GM23338 (cell line): ENCODE measurements around the gene FOXP1. TPM values are rescaled to one million over a fixed set of nuclear protein-coding genes. Genes with fewer than 3 reads are reported as not detected.

ENCODE experiments used
- ATAC-seq: fragments of 200-7000 bp; cut with Tn5 transposase; 3 replicates; pipeline ENCODE4 v1.9.1; 2020
- DNase-seq: peaks from one replicate; pipeline ENCODE4 v3.0.0-alpha.2; 2015; ENCODE audit warnings: low spot score
- H2AFZ ChIP-seq: fragments of 200-600 bp; sonication (generic); 2 replicates; pipeline ENCODE4 v1.8.0; 2016; ENCODE audit warnings: antibody characterized with exemption, mild to moderate bottlenecking, moderate library complexity
- H3F3A ChIP-seq: fragments of 200-600 bp; sonication (generic); replicated peaks from 2 replicates; pipeline ENCODE4 v1.8.0; 2017; ENCODE audit warnings: antibody characterized with exemption, mixed run types, low read depth
- H3K27ac ChIP-seq: fragments of 200-600 bp; sonication (generic); 2 replicates; pipeline ENCODE4 v1.6.1; 2016; ENCODE audit warnings: low read depth
- H3K27me3 ChIP-seq: fragments of 200-600 bp; sonication (generic); 2 replicates; pipeline ENCODE4 v1.8.0; 2016; ENCODE audit warnings: mild to moderate bottlenecking, mixed run types, moderate library complexity; ENCODE audit not compliant: insufficient read depth
- H3K36me3 ChIP-seq: fragments of 200-600 bp; sonication (generic); 2 replicates; pipeline ENCODE4 v1.8.0; 2016; ENCODE audit warnings: mild to moderate bottlenecking; ENCODE audit not compliant: insufficient read depth
- H3K4me1 ChIP-seq: fragments of 200-600 bp; sonication (generic); 2 replicates; pipeline ENCODE4 v1.8.0; 2016; ENCODE audit warnings: mild to moderate bottlenecking, moderate library complexity; ENCODE audit not compliant: insufficient read depth
- H3K4me2 ChIP-seq: fragments of 200-600 bp; sonication (generic); 2 replicates; pipeline ENCODE4 v1.7.1; 2017; ENCODE audit warnings: mixed run types
- H3K4me3 ChIP-seq: fragments of 200-600 bp; sonication (generic); 2 replicates; pipeline ENCODE4 v1.6.1; 2016; ENCODE audit warnings: mixed run types
- H3K79me2 ChIP-seq: fragments of 200-600 bp; sonication (generic); replicated peaks from 2 replicates; pipeline ENCODE4 v1.8.0; 2017; ENCODE audit warnings: mild to moderate bottlenecking; ENCODE audit not compliant: insufficient read depth
- H3K9me2 ChIP-seq: fragments of 200-600 bp; sonication (generic); 2 replicates; pipeline ENCODE4 v1.8.0; 2017; ENCODE audit not compliant: insufficient read depth
- H4K20me1 ChIP-seq: fragments of 200-600 bp; sonication (generic); replicated peaks from 2 replicates; pipeline ENCODE4 v1.8.0; 2017; ENCODE audit warnings: mild to moderate bottlenecking; ENCODE audit not compliant: insufficient read depth
- H3K27ac Mint-ChIP-seq: 2 replicates; pipeline ENCODE4 v1.8.0; 2020; ENCODE audit warnings: inconsistent platforms, mild to moderate bottlenecking, moderate library complexity, mixed read lengths
- H3K27me3 Mint-ChIP-seq: 3 replicates; pipeline ENCODE4 v1.8.0; 2022; ENCODE audit warnings: low read depth, mild to moderate bottlenecking, moderate library complexity, mixed read lengths, inconsistent platforms; ENCODE audit not compliant: insufficient read depth, poor library complexity
- H3K36me3 Mint-ChIP-seq: 3 replicates; pipeline ENCODE4 v1.8.0; 2021; ENCODE audit warnings: low read depth, mild to moderate bottlenecking, inconsistent platforms, moderate library complexity, mixed read lengths
- H3K4me1 Mint-ChIP-seq: 3 replicates; pipeline ENCODE4 v1.8.0; 2020; ENCODE audit warnings: mild to moderate bottlenecking, inconsistent platforms, mixed read lengths
- H3K4me3 Mint-ChIP-seq: 3 replicates; pipeline ENCODE4 v1.8.0; 2021; ENCODE audit warnings: moderate library complexity, mild to moderate bottlenecking, inconsistent platforms, mixed read lengths
- H3K9me3 Mint-ChIP-seq: 3 replicates; pipeline ENCODE4 v1.8.0; 2020; ENCODE audit warnings: moderate library complexity, mild to moderate bottlenecking, inconsistent platforms, mixed read lengths
- CREB1 ChIP-seq: fragments of 250-450 bp; sonication (Bioruptor Pico); IDR thresholded peaks from 2 replicates; pipeline ENCODE4 v1.5.0; 2020; ENCODE audit warnings: low read depth, mild to moderate bottlenecking, moderate library complexity
- EZH2 ChIP-seq: fragments of 200-600 bp; sonication (generic); IDR thresholded peaks from one replicate; pipeline ENCODE4 v1.8.0; 2017; ENCODE audit warnings: antibody characterized with exemption, mild to moderate bottlenecking, low read depth; ENCODE audit not compliant: unreplicated experiment
- EZH2phosphoT487 ChIP-seq: fragments of 200-600 bp; sonication (generic); IDR thresholded peaks from one replicate; pipeline ENCODE4 v1.8.1; 2018; ENCODE audit warnings: antibody characterized with exemption; ENCODE audit not compliant: unreplicated experiment
- JUNB ChIP-seq: IDR thresholded peaks from one replicate; pipeline ENCODE4 v1.6.1; 2016; ENCODE audit warnings: antibody characterized with exemption; ENCODE audit not compliant: unreplicated experiment
- NANOG ChIP-seq: IDR thresholded peaks from 2 replicates; pipeline ENCODE4 v1.6.1; 2016; ENCODE audit warnings: antibody characterized with exemption, borderline replicate concordance
- POLR2AphosphoS5 ChIP-seq: IDR thresholded peaks from 2 replicates; pipeline ENCODE4 v1.6.1; 2016; ENCODE audit warnings: antibody characterized with exemption, low read depth
- STAT1 ChIP-seq: IDR thresholded peaks from one replicate; pipeline ENCODE4 v1.6.1; 2016; ENCODE audit warnings: antibody characterized with exemption; ENCODE audit not compliant: unreplicated experiment
- ZNF331 ChIP-seq: fragments of 250-450 bp; sonication (Bioruptor Pico); IDR thresholded peaks from 2 replicates; pipeline ENCODE4 v1.5.0; 2020; ENCODE audit warnings: low read depth, mild to moderate bottlenecking, moderate library complexity
- polyA plus RNA-seq: library from polyadenylated mRNA; unstranded; fragments of >200 nt; fragmentation: Nextera tagmentation; extraction: Ambion mirVana; gene quantifications from 2 replicates; pipeline ENCODE4 v1.2.1, GENCODE V29; 2016
- total RNA-seq: library from RNA; depleted of rRNA; stranded (reverse); fragments of >200 nt; shearing (Covaris generic); gene quantifications from 2 replicates; pipeline ENCODE4 v1.2.3, GENCODE V29; 2014
- TF ChIP-seq, protein P1 (sequence below), 2 experiments: fragments of 200-600 bp in 1 of 2; sonication (generic) in 1 of 2; conservative IDR thresholded peaks; 2 replicates each; pipeline versions ENCODE4 v1.5.1 to v1.6.1; 2016 to 2017; ENCODE audit warnings: antibody characterized with exemption in 2 of 2, low read depth in 2 of 2, mild to moderate bottlenecking in 2 of 2, moderate library complexity in 1 of 2
- TF ChIP-seq, protein P2 (sequence below): IDR thresholded peaks from 2 replicates; pipeline ENCODE4 v1.6.1; 2016; ENCODE audit warnings: antibody characterized with exemption
- TF ChIP-seq, protein P3 (sequence below): fragments of 250-450 bp; sonication (Bioruptor Pico); IDR thresholded peaks from 2 replicates; pipeline ENCODE4 v1.5.0; 2020; ENCODE audit warnings: mild to moderate bottlenecking, moderate library complexity

Gene FOXP1
- total and polyA plus RNA-seq, 2 experiments from 2014 or later: 32.9 to 35.5 TPM

GRCh38 chr3:71271596-71271995, 311.9 kb downstream of the FOXP1 start:
- no peak overlapping the region for H3K4me3 ChIP-seq
- H3K79me2 ChIP-seq: peaks cover 18% of the 10 kb centered on the region
- H3K4me1 ChIP-seq: no peaks in the 10 kb centered on the region
- Mint-ChIP-seq H3K4me1 (peaks cover 9% of the 10 kb centered on the region; the same call in 2 of the 3 replicates), H3K9me3 (no peaks in the 10 kb centered on the region), H3K4me3 (no peak overlapping the region), H3K27me3 (no peaks in the 10 kb centered on the region), H3K27ac (no peak overlapping the region), H3K36me3 (no peaks in the 10 kb centered on the region)
- H3K9me2 ChIP-seq: peaks cover 15% of the 10 kb centered on the region; the same call in 1 of the 2 replicates
- no peaks in the 10 kb centered on the region for H3F3A ChIP-seq
- no peak overlapping the region for H3K4me2 ChIP-seq
- DNase-seq (no peak), ATAC-seq (no peak)
- TF ChIP-seq, protein P1, sequence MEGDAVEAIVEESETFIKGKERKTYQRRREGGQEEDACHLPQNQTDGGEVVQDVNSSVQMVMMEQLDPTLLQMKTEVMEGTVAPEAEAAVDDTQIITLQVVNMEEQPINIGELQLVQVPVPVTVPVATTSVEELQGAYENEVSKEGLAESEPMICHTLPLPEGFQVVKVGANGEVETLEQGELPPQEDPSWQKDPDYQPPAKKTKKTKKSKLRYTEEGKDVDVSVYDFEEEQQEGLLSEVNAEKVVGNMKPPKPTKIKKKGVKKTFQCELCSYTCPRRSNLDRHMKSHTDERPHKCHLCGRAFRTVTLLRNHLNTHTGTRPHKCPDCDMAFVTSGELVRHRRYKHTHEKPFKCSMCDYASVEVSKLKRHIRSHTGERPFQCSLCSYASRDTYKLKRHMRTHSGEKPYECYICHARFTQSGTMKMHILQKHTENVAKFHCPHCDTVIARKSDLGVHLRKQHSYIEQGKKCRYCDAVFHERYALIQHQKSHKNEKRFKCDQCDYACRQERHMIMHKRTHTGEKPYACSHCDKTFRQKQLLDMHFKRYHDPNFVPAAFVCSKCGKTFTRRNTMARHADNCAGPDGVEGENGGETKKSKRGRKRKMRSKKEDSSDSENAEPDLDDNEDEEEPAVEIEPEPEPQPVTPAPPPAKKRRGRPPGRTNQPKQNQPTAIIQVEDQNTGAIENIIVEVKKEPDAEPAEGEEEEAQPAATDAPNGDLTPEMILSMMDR (conservative IDR thresholded peaks at IDR 0.05; ENCODE audit: low read depth in 2 of 2): no peak
- H2AFZ ChIP-seq: no peak overlapping the region
- no peaks in the 10 kb centered on the region for H3K27me3 ChIP-seq
- H4K20me1 ChIP-seq: no peaks in the 10 kb centered on the region
- no peak overlapping the region for H3K27ac ChIP-seq
- no peaks in the 10 kb centered on the region for H3K36me3 ChIP-seq

DNA sequence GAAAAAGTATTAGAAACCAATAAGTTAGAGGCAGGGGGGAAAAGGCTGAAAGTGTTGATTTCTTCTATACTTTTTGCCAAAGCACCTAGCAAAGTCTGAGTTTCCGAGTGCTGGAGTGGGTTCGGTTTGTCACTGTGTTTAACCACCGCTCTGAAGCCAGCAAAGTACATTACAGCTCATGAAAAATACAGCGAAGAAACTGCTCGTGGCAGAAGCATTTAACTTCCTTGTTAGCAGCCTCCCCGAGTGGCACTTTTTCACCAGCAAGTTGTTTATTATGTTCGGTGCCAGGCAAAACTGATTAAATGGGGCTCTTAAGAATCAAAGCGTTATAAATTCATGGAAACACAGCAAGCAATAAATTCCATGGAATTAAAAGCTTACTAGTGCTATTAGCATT, 313.6 kb downstream of the FOXP1 start:
- H3K27me3 ChIP-seq: no peaks in the 10 kb centered on the region
- no peak overlapping the region for H2AFZ ChIP-seq
- peaks cover 22% of the 10 kb centered on the region for H3K79me2 ChIP-seq
- H3K9me2 ChIP-seq: peaks cover 15% of the 10 kb centered on the region; the same call in 1 of the 2 replicates
- H3K27ac ChIP-seq: no peak overlapping the region
- DNase-seq: no peak
- H4K20me1 ChIP-seq: no peaks in the 10 kb centered on the region
- no peak overlapping the region for H3K4me3 ChIP-seq
- no peaks in the 10 kb centered on the region for H3K4me1 ChIP-seq
- H3K4me2 ChIP-seq: no peak overlapping the region
- no peak for ATAC-seq
- no peaks in the 10 kb centered on the region for H3F3A ChIP-seq
- Mint-ChIP-seq H3K4me3 (no peak overlapping the region), H3K27ac (0 out of 2 replicates have a peak overlapping the region, but pooled peaks have one; percentile 5), H3K9me3 (no peaks in the 10 kb centered on the region), H3K4me1 (peaks cover 9% of the 10 kb centered on the region; the same call in 2 of the 3 replicates), H3K27me3 (peaks cover 1% of the 10 kb centered on the region), H3K36me3 (peaks cover 2% of the 10 kb centered on the region; the same call in 1 of the 3 replicates)
- no peaks in the 10 kb centered on the region for H3K36me3 ChIP-seq
- TF ChIP-seq EZH2phosphoT487 (no peak), ZNF331 (CRISPR knock-in tag) (no peak), POLR2AphosphoS5 (no peak), CREB1 (no peak), STAT1 (no peak), JUNB (no peak), NANOG (no peak), EZH2 (no peak)
- TF ChIP-seq, protein P2, sequence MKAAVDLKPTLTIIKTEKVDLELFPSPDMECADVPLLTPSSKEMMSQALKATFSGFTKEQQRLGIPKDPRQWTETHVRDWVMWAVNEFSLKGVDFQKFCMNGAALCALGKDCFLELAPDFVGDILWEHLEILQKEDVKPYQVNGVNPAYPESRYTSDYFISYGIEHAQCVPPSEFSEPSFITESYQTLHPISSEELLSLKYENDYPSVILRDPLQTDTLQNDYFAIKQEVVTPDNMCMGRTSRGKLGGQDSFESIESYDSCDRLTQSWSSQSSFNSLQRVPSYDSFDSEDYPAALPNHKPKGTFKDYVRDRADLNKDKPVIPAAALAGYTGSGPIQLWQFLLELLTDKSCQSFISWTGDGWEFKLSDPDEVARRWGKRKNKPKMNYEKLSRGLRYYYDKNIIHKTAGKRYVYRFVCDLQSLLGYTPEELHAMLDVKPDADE: no peak
- TF ChIP-seq, protein P3, sequence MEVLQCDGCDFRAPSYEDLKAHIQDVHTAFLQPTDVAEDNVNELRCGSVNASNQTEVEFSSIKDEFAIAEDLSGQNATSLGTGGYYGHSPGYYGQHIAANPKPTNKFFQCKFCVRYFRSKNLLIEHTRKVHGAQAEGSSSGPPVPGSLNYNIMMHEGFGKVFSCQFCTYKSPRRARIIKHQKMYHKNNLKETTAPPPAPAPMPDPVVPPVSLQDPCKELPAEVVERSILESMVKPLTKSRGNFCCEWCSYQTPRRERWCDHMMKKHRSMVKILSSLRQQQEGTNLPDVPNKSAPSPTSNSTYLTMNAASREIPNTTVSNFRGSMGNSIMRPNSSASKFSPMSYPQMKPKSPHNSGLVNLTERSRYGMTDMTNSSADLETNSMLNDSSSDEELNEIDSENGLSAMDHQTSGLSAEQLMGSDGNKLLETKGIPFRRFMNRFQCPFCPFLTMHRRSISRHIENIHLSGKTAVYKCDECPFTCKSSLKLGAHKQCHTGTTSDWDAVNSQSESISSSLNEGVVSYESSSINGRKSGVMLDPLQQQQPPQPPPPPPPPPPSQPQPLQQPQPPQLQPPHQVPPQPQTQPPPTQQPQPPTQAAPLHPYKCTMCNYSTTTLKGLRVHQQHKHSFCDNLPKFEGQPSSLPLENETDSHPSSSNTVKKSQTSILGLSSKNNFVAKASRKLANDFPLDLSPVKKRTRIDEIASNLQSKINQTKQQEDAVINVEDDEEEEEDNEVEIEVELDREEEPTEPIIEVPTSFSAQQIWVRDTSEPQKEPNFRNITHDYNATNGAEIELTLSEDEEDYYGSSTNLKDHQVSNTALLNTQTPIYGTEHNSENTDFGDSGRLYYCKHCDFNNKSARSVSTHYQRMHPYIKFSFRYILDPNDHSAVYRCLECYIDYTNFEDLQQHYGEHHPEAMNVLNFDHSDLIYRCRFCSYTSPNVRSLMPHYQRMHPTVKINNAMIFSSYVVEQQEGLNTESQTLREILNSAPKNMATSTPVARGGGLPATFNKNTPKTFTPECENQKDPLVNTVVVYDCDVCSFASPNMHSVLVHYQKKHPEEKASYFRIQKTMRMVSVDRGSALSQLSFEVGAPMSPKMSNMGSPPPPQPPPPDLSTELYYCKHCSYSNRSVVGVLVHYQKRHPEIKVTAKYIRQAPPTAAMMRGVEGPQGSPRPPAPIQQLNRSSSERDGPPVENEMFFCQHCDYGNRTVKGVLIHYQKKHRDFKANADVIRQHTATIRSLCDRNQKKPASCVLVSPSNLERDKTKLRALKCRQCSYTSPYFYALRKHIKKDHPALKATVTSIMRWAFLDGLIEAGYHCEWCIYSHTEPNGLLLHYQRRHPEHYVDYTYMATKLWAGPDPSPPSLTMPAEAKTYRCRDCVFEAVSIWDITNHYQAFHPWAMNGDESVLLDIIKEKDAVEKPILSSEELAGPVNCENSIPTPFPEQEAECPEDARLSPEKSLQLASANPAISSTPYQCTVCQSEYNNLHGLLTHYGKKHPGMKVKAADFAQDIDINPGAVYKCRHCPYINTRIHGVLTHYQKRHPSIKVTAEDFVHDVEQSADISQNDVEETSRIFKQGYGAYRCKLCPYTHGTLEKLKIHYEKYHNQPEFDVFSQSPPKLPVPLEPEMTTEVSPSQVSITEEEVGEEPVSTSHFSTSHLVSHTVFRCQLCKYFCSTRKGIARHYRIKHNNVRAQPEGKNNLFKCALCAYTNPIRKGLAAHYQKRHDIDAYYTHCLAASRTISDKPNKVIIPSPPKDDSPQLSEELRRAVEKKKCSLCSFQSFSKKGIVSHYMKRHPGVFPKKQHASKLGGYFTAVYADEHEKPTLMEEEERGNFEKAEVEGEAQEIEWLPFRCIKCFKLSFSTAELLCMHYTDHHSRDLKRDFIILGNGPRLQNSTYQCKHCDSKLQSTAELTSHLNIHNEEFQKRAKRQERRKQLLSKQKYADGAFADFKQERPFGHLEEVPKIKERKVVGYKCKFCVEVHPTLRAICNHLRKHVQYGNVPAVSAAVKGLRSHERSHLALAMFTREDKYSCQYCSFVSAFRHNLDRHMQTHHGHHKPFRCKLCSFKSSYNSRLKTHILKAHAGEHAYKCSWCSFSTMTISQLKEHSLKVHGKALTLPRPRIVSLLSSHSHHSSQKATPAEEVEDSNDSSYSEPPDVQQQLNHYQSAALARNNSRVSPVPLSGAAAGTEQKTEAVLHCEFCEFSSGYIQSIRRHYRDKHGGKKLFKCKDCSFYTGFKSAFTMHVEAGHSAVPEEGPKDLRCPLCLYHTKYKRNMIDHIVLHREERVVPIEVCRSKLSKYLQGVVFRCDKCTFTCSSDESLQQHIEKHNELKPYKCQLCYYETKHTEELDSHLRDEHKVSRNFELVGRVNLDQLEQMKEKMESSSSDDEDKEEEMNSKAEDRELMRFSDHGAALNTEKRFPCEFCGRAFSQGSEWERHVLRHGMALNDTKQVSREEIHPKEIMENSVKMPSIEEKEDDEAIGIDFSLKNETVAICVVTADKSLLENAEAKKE: no peak
- TF ChIP-seq, protein P1 (conservative IDR thresholded peaks at IDR 0.05; ENCODE audit: low read depth in 2 of 2): no peak
